K562 (cell line): ENCODE results near the gene PRR7. TPM values are rescaled to one million over a fixed set of nuclear protein-coding genes. Genes with fewer than 3 reads are reported as not detected.

Experiments
- BDP1 ChIP-seq: IDR thresholded peaks from 3 replicates; pipeline ENCODE4 v1.6.1; 2011; ENCODE audit not compliant: insufficient read length, insufficient read depth
- E2F4 ChIP-seq: sonication (generic); formaldehyde crosslinking; IDR thresholded peaks from 2 replicates; pipeline ENCODE4 v1.8.0; 2022; ENCODE audit warnings: mild to moderate bottlenecking, low read depth, missing genetic modification reagents
- POLR2G ChIP-seq: fragments of 200-400 bp; formaldehyde crosslinking; IDR thresholded peaks from 2 replicates; pipeline ENCODE4 v1.6.1; 2017; ENCODE audit warnings: low read depth, mild to moderate bottlenecking, antibody characterized with exemption, low read length, moderate library complexity
- RBFOX2 ChIP-seq: fragments of 200-400 bp; formaldehyde crosslinking; IDR thresholded peaks from 2 replicates; pipeline ENCODE4 v1.6.1; 2017; ENCODE audit warnings: low read depth, mild to moderate bottlenecking, low read length, moderate library complexity
- polyA plus RNA-seq, 8 experiments: library from polyadenylated mRNA; depleted of rRNA in 4 of 8; stranded (reverse) in 5 of 8; unstranded in 3 of 8; fragments of >200 nt; fragmentation: Nextera tagmentation in 2 of 8; fragmentation: Illumina TruSeq in 1 of 8; extraction: Ambion mirVana in 2 of 8; extraction: Trizol in 1 of 8; gene quantifications; 2 replicates each; pipeline versions ENCODE4 v1.2.1 to v1.2.3, GENCODE V29; 2011 to 2014; ENCODE audit warnings: inconsistent platforms in 1 of 8, missing spikeins in 1 of 8
- total RNA-seq, 7 experiments: library from RNA; depleted of rRNA in 6 of 7; stranded (reverse); fragments of >200 nt in 6 of 7; fragmentation: Illumina TruSeq in 2 of 7; extraction: Trizol in 2 of 7; gene quantifications; 2 replicates each; pipeline versions ENCODE4 v1.2.1 to v1.2.3, GENCODE V29; 2011 to 2021; ENCODE audit warnings: low replicate concordance in 1 of 7
- TF ChIP-seq, protein P1 (sequence below): sonication (generic); formaldehyde crosslinking; IDR thresholded peaks from 2 replicates; pipeline ENCODE4 v1.8.0; 2022; ENCODE audit warnings: mild to moderate bottlenecking, missing genetic modification reagents

Gene PRR7
- total and polyA plus RNA-seq, 9 of the 15 experiments (the other 6 are each of a cell fraction or from before 2014, with no cell fraction given) = 0.80 to 11.3 (median 10.4) TPM; not detected in 4

DNA sequence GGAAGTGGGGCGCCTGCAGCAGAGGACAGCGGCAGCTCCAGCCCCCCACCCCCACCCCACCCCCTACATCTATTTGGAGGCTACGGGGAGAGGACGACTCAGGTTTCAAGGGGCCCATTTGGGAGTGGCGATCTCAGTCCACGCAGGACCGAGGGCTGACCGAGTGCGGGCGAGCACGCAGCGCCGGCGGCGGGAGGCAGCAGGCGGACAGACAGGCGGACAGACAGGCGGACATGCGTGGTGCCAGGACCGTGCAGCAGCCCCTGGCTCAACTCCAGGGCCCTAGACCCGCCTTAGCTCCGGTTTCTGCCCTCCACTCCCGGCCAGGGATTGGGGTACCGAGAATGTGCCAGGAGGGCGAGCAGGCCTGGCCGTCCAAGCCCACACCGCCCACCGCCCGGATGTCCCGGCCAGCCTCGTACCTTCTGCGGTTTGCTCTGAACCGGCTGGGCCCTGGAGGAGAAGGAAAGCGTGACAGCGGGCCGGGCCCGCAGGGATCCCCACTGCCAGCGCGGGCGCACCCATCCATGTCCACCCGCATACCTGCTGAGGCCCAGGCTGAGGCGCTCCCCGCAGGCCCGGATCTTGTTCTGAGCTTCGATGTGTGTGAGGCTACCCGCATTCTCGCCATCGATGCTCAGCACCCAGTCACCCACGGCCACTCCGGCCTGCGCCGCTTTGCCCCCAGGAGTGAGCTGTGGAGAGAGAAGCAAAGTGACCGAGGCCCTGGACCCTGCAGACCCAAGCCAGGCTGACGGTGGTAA lies 45.6 kb downstream of the PRR7 start (continued):
- TF ChIP-seq, protein P1, sequence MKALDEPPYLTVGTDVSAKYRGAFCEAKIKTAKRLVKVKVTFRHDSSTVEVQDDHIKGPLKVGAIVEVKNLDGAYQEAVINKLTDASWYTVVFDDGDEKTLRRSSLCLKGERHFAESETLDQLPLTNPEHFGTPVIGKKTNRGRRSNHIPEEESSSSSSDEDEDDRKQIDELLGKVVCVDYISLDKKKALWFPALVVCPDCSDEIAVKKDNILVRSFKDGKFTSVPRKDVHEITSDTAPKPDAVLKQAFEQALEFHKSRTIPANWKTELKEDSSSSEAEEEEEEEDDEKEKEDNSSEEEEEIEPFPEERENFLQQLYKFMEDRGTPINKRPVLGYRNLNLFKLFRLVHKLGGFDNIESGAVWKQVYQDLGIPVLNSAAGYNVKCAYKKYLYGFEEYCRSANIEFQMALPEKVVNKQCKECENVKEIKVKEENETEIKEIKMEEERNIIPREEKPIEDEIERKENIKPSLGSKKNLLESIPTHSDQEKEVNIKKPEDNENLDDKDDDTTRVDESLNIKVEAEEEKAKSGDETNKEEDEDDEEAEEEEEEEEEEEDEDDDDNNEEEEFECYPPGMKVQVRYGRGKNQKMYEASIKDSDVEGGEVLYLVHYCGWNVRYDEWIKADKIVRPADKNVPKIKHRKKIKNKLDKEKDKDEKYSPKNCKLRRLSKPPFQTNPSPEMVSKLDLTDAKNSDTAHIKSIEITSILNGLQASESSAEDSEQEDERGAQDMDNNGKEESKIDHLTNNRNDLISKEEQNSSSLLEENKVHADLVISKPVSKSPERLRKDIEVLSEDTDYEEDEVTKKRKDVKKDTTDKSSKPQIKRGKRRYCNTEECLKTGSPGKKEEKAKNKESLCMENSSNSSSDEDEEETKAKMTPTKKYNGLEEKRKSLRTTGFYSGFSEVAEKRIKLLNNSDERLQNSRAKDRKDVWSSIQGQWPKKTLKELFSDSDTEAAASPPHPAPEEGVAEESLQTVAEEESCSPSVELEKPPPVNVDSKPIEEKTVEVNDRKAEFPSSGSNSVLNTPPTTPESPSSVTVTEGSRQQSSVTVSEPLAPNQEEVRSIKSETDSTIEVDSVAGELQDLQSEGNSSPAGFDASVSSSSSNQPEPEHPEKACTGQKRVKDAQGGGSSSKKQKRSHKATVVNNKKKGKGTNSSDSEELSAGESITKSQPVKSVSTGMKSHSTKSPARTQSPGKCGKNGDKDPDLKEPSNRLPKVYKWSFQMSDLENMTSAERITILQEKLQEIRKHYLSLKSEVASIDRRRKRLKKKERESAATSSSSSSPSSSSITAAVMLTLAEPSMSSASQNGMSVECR (CRISPR knock-in tag) = 0 out of 2 replicates have a peak, but pooled peaks have one; percentile 5
- no peak for TF ChIP-seq BDP1
- TF ChIP-seq E2F4 (CRISPR knock-in tag) = no peak
- peak; percentile 66 for TF ChIP-seq POLR2G
- peak; percentile 71 for TF ChIP-seq RBFOX2
